Chondrocyte (in vitro differentiated cells): ENCODE data around the gene PYGO2. TPM values are rescaled to one million over a fixed set of nuclear protein-coding genes. Genes with fewer than 3 reads are reported as not detected.

Experiments used
- microRNA-seq: library from miRNA; unstranded; fragments of <30 nt; microRNA quantifications from one replicate; pipeline ENCODE4 v1.2.0, GENCODE V29; 2020; ENCODE audit warnings: borderline number of aligned reads
- total RNA-seq: library from RNA; stranded (reverse); gene quantifications from 3 replicates; pipeline ENCODE4 v1.2.1, GENCODE V29; 2021

Gene PYGO2
- total RNA-seq, 1 donor from 2014 or later = 24.0 TPM

Small RNA genes lying within 50 kb of the gene (microRNA-seq; reads per million reads assigned to microRNA genes)
- not detected for gene MIR4258

Other genes with a start within 250 kb of the PYGO2 start
- gene KCNN3, start 91.5 kb downstream of the PYGO2 start, total RNA-seq = 0.92 to 1.8 TPM (median 1.5 TPM) in 3 replicates
- gene PMVK, start 25.1 kb downstream of the PYGO2 start, total RNA-seq = 27.5 to 31.6 TPM (median 30.7 TPM) in 3 replicates
- 47.1 to 60.2 TPM (median 57.1 TPM) in 3 replicates for gene PBXIP1, start 5.7 kb downstream of the PYGO2 start, total RNA-seq
- 251 to 316 TPM (median 256 TPM) in 3 replicates for gene SHC1, start 9.0 kb upstream of the PYGO2 start, total RNA-seq
- 23.2 to 34.0 TPM (median 26.8 TPM) in 3 replicates for gene CKS1B, start 12.9 kb upstream of the PYGO2 start, total RNA-seq
- 23.0 to 30.8 TPM (median 28.7 TPM) in 3 replicates for gene FLAD1, start 21.6 kb upstream of the PYGO2 start, total RNA-seq
- 0.72 to 0.85 TPM in 2 of 3 replicates, not detected in the other for gene LENEP, start 31.8 kb upstream of the PYGO2 start, total RNA-seq
- 34.8 to 42.9 TPM (median 41.1 TPM) in 3 replicates for gene ZBTB7B, start 41.0 kb upstream of the PYGO2 start, total RNA-seq
- gene DCST2, start 72.0 kb upstream of the PYGO2 start, total RNA-seq = 0.30 to 0.36 TPM (median 0.36 TPM) in 3 replicates
- not detected in 3 replicates for gene DCST1, start 72.0 kb upstream of the PYGO2 start, total RNA-seq
- 73.7 to 91.1 TPM (median 75.2 TPM) in 3 replicates for gene ADAM15, start 89.5 kb upstream of the PYGO2 start, total RNA-seq
- 8.9 to 10.6 TPM (median 9.7 TPM) in 3 replicates for gene EFNA4, start 102.0 kb upstream of the PYGO2 start, total RNA-seq
- 4.3 to 5.5 TPM (median 4.5 TPM) in 3 replicates for gene EFNA3, start 117.1 kb upstream of the PYGO2 start, total RNA-seq
- gene EFNA1, start 166.1 kb upstream of the PYGO2 start, total RNA-seq = 10.9 to 27.6 TPM (median 12.6 TPM) in 3 replicates
- gene SLC50A1, start 174.1 kb upstream of the PYGO2 start, total RNA-seq = 34.0 to 40.3 TPM (median 37.9 TPM) in 3 replicates
- 41.3 to 73.3 TPM (median 48.9 TPM) in 3 replicates for gene DPM3, start 178.7 kb upstream of the PYGO2 start, total RNA-seq
- 159 to 202 TPM (median 174 TPM) in 3 replicates for gene KRTCAP2, start 211.5 kb upstream of the PYGO2 start, total RNA-seq
- gene TRIM46, start 212.1 kb upstream of the PYGO2 start, total RNA-seq = 9.6 to 10.7 TPM (median 9.7 TPM) in 3 replicates
- gene THBS3, start 246.1 kb upstream of the PYGO2 start, total RNA-seq = 112 to 127 TPM (median 118 TPM) in 3 replicates
- 28.2 to 49.1 TPM (median 29.8 TPM) in 3 replicates for gene MTX1, start 246.9 kb upstream of the PYGO2 start, total RNA-seq